Neural progenitor cell (in vitro differentiated cells): ENCODE measurements around the gene ZNF683. TPM values are rescaled to one million over a fixed set of nuclear protein-coding genes. Genes with fewer than 3 reads are reported as not detected.

ENCODE experiments used
- DNase-seq: peaks from one replicate; pipeline ENCODE4 v3.0.0-alpha.2; 2016; ENCODE audit warnings: low spot score
- H2AFZ ChIP-seq: fragments of 200-600 bp; sonication (generic); replicated peaks from 2 replicates; pipeline ENCODE4 v1.6.1; 2016; ENCODE audit warnings: antibody characterized with exemption
- H3F3A ChIP-seq: fragments of 200-600 bp; sonication (generic); 2 replicates; pipeline ENCODE4 v1.6.1; 2016; ENCODE audit warnings: antibody characterized with exemption, low read depth
- H3K27ac ChIP-seq: fragments of 200-600 bp; sonication (generic); 2 replicates; pipeline ENCODE4 v1.5.1; 2016; ENCODE audit warnings: mild to moderate bottlenecking
- H3K27me3 ChIP-seq: fragments of 200-600 bp; sonication (generic); 2 replicates; pipeline ENCODE4 v1.6.1; 2016; ENCODE audit warnings: mild to moderate bottlenecking, moderate library complexity
- H3K36me3 ChIP-seq: fragments of 200-600 bp; sonication (generic); 2 replicates; pipeline ENCODE4 v1.5.1; 2016
- H3K4me1 ChIP-seq: fragments of 200-600 bp; sonication (generic); 2 replicates; pipeline ENCODE4 v1.6.1; 2016; ENCODE audit warnings: mixed run types
- H3K4me2 ChIP-seq: fragments of 200-600 bp; sonication (generic); 2 replicates; pipeline ENCODE4 v1.6.1; 2016
- H3K4me3 ChIP-seq: fragments of 200-600 bp; sonication (generic); 2 replicates; pipeline ENCODE4 v1.5.1; 2016
- H3K79me2 ChIP-seq: fragments of 200-600 bp; sonication (generic); 2 replicates; pipeline ENCODE4 v1.6.1; 2016; ENCODE audit warnings: low read depth
- H3K9ac ChIP-seq: fragments of 200-600 bp; sonication (generic); 2 replicates; pipeline ENCODE4 v1.6.1; 2016
- H3K9me3 ChIP-seq: fragments of 200-600 bp; sonication (generic); 2 replicates; pipeline ENCODE4 v1.5.1; 2016; ENCODE audit warnings: low read depth
- H4K20me1 ChIP-seq: fragments of 200-600 bp; sonication (generic); 2 replicates; pipeline ENCODE4 v1.6.1; 2016; ENCODE audit warnings: low read depth
- H3K27ac Mint-ChIP-seq: 3 replicates; pipeline ENCODE4 v1.8.0; 2021; ENCODE audit warnings: mixed read lengths
- H3K27me3 Mint-ChIP-seq: 2 replicates; pipeline ENCODE4 v1.8.0; 2022; ENCODE audit warnings: low read depth, mild to moderate bottlenecking, inconsistent platforms, moderate library complexity, mixed read lengths; ENCODE audit not compliant: insufficient read depth
- H3K36me3 Mint-ChIP-seq: 3 replicates; pipeline ENCODE4 v1.8.0; 2021; ENCODE audit warnings: mixed read lengths
- H3K4me1 Mint-ChIP-seq: 3 replicates; pipeline ENCODE4 v1.8.0; 2021; ENCODE audit warnings: mixed read lengths
- H3K4me3 Mint-ChIP-seq: 3 replicates; pipeline ENCODE4 v1.8.0; 2021; ENCODE audit warnings: mild to moderate bottlenecking, moderate library complexity, mixed read lengths
- H3K9me3 Mint-ChIP-seq: 3 replicates; pipeline ENCODE4 v1.8.0; 2020; ENCODE audit warnings: mixed read lengths
- EZH2 ChIP-seq: fragments of 200-600 bp; sonication (generic); IDR thresholded peaks from 2 replicates; pipeline ENCODE4 v1.6.1; 2017; ENCODE audit warnings: antibody characterized with exemption, mild to moderate bottlenecking, moderate library complexity
- EZH2phosphoT487 ChIP-seq: fragments of 200-600 bp; sonication (generic); IDR thresholded peaks from 2 replicates; pipeline ENCODE4 v1.6.1; 2017; ENCODE audit warnings: antibody characterized with exemption
- total RNA-seq: library from RNA; depleted of rRNA; stranded (reverse); fragments of >200 nt; gene quantifications from 2 replicates; pipeline ENCODE4 v1.2.3, GENCODE V29; 2015; ENCODE audit warnings: low replicate concordance
- TF ChIP-seq, protein P1 (sequence below): fragments of 200-600 bp; sonication (generic); IDR thresholded peaks from 2 replicates; pipeline ENCODE4 v1.5.1; 2017; ENCODE audit warnings: antibody characterized with exemption, mild to moderate bottlenecking

ZNF683 gene
- total RNA-seq, 1 donor from 2014 or later, result not detected

GRCh38 chr1:26353976-26354820 lies 18.4 kb downstream of the ZNF683 start, which contains the start of gene CRYBG2:
Gene CRYBG2 (minus strand): TSS chr1:26354130. CDS start chr1:26346657, 7,473 bp downstream.
- no peaks in the 10 kb centered on the region for H3K9me3 Mint-ChIP-seq
- Histone ChIP-seq H3K4me3 (no peak within 1 kb of the TSS), H3K4me2 (no peak within 1 kb of the TSS), H3K36me3 (no peaks in the 10 kb centered on the region), H2AFZ (no peak within 1 kb of the TSS), H4K20me1 (no peaks in the 10 kb centered on the region), H3K79me2 (no peaks in the 10 kb centered on the region), H3K9me3 (no peaks in the 10 kb centered on the region), H3K27ac (no peak within 1 kb of the TSS), H3K27me3 (peaks cover 16% of the 10 kb centered on the region), H3F3A (peaks cover 24% of the 10 kb centered on the region), H3K9ac (no peak within 1 kb of the TSS), H3K4me1 (peaks cover 40% of the 10 kb centered on the region)
- peak within 1 kb of the TSS; percentile 72 for H3K27ac Mint-ChIP-seq
- H3K4me3 Mint-ChIP-seq, result peak within 1 kb of the TSS; percentile 59
- DNase-seq, result no peak
- peaks cover 18% of the 10 kb centered on the region for H3K27me3 Mint-ChIP-seq
- TF ChIP-seq, protein P1, sequence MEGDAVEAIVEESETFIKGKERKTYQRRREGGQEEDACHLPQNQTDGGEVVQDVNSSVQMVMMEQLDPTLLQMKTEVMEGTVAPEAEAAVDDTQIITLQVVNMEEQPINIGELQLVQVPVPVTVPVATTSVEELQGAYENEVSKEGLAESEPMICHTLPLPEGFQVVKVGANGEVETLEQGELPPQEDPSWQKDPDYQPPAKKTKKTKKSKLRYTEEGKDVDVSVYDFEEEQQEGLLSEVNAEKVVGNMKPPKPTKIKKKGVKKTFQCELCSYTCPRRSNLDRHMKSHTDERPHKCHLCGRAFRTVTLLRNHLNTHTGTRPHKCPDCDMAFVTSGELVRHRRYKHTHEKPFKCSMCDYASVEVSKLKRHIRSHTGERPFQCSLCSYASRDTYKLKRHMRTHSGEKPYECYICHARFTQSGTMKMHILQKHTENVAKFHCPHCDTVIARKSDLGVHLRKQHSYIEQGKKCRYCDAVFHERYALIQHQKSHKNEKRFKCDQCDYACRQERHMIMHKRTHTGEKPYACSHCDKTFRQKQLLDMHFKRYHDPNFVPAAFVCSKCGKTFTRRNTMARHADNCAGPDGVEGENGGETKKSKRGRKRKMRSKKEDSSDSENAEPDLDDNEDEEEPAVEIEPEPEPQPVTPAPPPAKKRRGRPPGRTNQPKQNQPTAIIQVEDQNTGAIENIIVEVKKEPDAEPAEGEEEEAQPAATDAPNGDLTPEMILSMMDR, result no peak
- TF ChIP-seq EZH2 (no peak), EZH2phosphoT487 (no peak)
- H3K4me1 Mint-ChIP-seq, result peaks cover 74% of the 10 kb centered on the region
- no peaks in the 10 kb centered on the region for H3K36me3 Mint-ChIP-seq

GRCh38 chr1:26353210-26353859 lies 19.2 kb downstream of the ZNF683 start:
- Mint-ChIP-seq H3K4me3 (peak overlapping the region; percentile 59), H3K4me1 (peaks cover 66% of the 10 kb centered on the region), H3K27me3 (peaks cover 11% of the 10 kb centered on the region), H3K9me3 (no peaks in the 10 kb centered on the region), H3K27ac (peak overlapping the region; percentile 58), H3K36me3 (no peaks in the 10 kb centered on the region)
- Histone ChIP-seq H3K36me3 (no peaks in the 10 kb centered on the region), H3K4me3 (no peak overlapping the region), H3K4me1 (peaks cover 40% of the 10 kb centered on the region), H3K9me3 (no peaks in the 10 kb centered on the region), H3K9ac (no peak overlapping the region), H3K27me3 (peaks cover 7% of the 10 kb centered on the region), H2AFZ (no peak overlapping the region), H3K4me2 (no peak overlapping the region), H3F3A (peaks cover 24% of the 10 kb centered on the region), H3K27ac (no peak overlapping the region), H4K20me1 (no peaks in the 10 kb centered on the region), H3K79me2 (no peaks in the 10 kb centered on the region)
- TF ChIP-seq EZH2phosphoT487, result no peak
- TF ChIP-seq, protein P1, result no peak
- no peak for TF ChIP-seq EZH2
- DNase-seq, result no peak

- no peak overlapping the region for H2AFZ ChIP-seq
- no peaks in the 10 kb centered on the region for H3K9me3 ChIP-seq
- peak overlapping the region; percentile 45 for H3K27ac ChIP-seq
- no peaks in the 10 kb centered on the region for H3K27me3 ChIP-seq
- peak overlapping the region; percentile 56 for H3K4me3 Mint-ChIP-seq
- peaks cover 64% of the 10 kb centered on the region for H3K4me1 Mint-ChIP-seq
- no peak overlapping the region for H3K9ac ChIP-seq
- H3K4me1 ChIP-seq, result peaks cover 40% of the 10 kb centered on the region
- H3K4me2 ChIP-seq, result peak overlapping the region; percentile 51
- no peak overlapping the region for H3K4me3 ChIP-seq
- H4K20me1 ChIP-seq, result no peaks in the 10 kb centered on the region
- no peak for DNase-seq
- TF ChIP-seq EZH2, result no peak
- no peaks in the 10 kb centered on the region for H3K79me2 ChIP-seq
- H3F3A ChIP-seq, result peaks cover 24% of the 10 kb centered on the region
- H3K27me3 Mint-ChIP-seq, result peaks cover 7% of the 10 kb centered on the region
- no peaks in the 10 kb centered on the region for H3K36me3 Mint-ChIP-seq
- no peaks in the 10 kb centered on the region for H3K9me3 Mint-ChIP-seq
- H3K36me3 ChIP-seq, result no peaks in the 10 kb centered on the region
- peak overlapping the region; percentile 97 for H3K27ac Mint-ChIP-seq
These were observed 20.2 kb downstream of the ZNF683 start for GRCh38 chr1:26352338-26352679.
